Glutamatergic neuron (in vitro differentiated cells): ENCODE data around the gene COG2. TPM values are rescaled to one million over a fixed set of nuclear protein-coding genes. Genes with fewer than 3 reads are reported as not detected.

Source experiments
- DNase-seq: peaks from one replicate; pipeline ENCODE4 v3.0.0; 2022
- H3K27ac Mint-ChIP-seq: one replicate; pipeline ENCODE4 v1.8.0; 2020; ENCODE audit warnings: mild to moderate bottlenecking, mixed read lengths, inconsistent platforms; ENCODE audit not compliant: unreplicated experiment
- H3K27me3 Mint-ChIP-seq: one replicate; pipeline ENCODE4 v1.8.0; 2020; ENCODE audit warnings: mild to moderate bottlenecking, moderate library complexity, mixed read lengths, inconsistent platforms; ENCODE audit not compliant: unreplicated experiment
- H3K36me3 Mint-ChIP-seq: one replicate; pipeline ENCODE4 v1.8.0; 2020; ENCODE audit warnings: mild to moderate bottlenecking, mixed read lengths, inconsistent platforms; ENCODE audit not compliant: unreplicated experiment
- H3K4me1 Mint-ChIP-seq: one replicate; pipeline ENCODE4 v1.8.0; 2020; ENCODE audit warnings: mild to moderate bottlenecking, low read depth, mixed read lengths, inconsistent platforms; ENCODE audit not compliant: unreplicated experiment
- H3K4me3 Mint-ChIP-seq: one replicate; pipeline ENCODE4 v1.8.0; 2020; ENCODE audit warnings: mild to moderate bottlenecking, mixed read lengths, inconsistent platforms; ENCODE audit not compliant: unreplicated experiment
- H3K9me3 Mint-ChIP-seq: one replicate; pipeline ENCODE4 v1.8.0; 2020; ENCODE audit warnings: mild to moderate bottlenecking, moderate library complexity, mixed read lengths, inconsistent platforms; ENCODE audit not compliant: unreplicated experiment
- total RNA-seq: library from RNA; stranded (reverse); fragmentation: NEBNext Ultra II Directional; extraction: Animal tissue kit (Norgen Biotek cat#: 25700); gene quantifications from one replicate; pipeline ENCODE4 v1.2.1, GENCODE V29; 2021; ENCODE audit not compliant: unreplicated experiment
- TF ChIP-seq, protein P1 (sequence below): fragments of 200-600 bp; sonication (generic); IDR thresholded peaks from one replicate; pipeline ENCODE4 v1.5.0; 2021; ENCODE audit not compliant: partially characterized antibody, unreplicated experiment

Gene COG2
- total RNA-seq, 1 donor from 2014 or later, result 29.0 TPM

DNA sequence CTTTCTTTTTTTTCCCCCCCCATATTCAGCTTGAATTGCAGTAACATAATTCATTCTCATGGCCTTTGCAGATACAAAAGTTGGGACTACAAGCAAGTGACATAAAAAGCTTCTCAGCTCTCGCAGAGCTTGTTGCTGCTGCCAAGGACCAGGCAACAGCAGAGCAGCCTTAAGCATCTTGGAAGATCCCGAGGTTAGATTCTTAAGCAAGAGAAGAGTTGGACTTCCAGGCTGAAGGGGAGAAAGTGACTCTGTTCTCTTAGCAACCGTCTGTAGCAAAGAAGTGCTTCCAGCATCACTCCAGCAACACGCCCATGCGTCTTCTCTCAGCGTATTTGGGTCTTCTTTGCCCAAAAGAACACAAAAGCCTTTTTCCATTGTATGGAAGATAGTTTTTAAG is 50.9 kb downstream of the COG2 start:
- Mint-ChIP-seq H3K27me3 (peaks cover 4% of the 10 kb centered on the region), H3K27ac (no peak overlapping the region), H3K36me3 (no peaks in the 10 kb centered on the region), H3K9me3 (peaks cover 4% of the 10 kb centered on the region), H3K4me1 (peaks cover 1% of the 10 kb centered on the region), H3K4me3 (no peak overlapping the region)
- no peak for DNase-seq
- TF ChIP-seq, protein P1, sequence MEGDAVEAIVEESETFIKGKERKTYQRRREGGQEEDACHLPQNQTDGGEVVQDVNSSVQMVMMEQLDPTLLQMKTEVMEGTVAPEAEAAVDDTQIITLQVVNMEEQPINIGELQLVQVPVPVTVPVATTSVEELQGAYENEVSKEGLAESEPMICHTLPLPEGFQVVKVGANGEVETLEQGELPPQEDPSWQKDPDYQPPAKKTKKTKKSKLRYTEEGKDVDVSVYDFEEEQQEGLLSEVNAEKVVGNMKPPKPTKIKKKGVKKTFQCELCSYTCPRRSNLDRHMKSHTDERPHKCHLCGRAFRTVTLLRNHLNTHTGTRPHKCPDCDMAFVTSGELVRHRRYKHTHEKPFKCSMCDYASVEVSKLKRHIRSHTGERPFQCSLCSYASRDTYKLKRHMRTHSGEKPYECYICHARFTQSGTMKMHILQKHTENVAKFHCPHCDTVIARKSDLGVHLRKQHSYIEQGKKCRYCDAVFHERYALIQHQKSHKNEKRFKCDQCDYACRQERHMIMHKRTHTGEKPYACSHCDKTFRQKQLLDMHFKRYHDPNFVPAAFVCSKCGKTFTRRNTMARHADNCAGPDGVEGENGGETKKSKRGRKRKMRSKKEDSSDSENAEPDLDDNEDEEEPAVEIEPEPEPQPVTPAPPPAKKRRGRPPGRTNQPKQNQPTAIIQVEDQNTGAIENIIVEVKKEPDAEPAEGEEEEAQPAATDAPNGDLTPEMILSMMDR, result no peak

DNA sequence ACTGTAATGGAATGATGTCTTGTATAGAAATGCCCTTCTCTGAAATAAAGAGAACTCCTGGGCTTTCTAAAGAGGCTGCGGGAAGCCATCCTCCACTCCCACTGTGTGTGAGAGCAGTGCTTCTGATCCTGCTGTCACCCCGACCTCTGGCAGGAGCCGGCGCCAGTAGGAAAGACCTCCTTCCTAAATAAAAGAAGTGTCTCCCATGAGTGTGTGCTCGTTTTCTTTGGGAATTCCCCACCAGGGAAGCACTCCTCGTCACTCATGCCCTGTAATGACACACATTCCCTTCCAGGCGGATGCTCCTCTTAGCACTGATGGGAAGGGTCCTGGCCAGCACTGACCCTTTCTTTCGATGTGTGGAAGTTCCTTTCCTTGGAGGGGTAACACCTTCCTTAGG is 51.5 kb downstream of the COG2 start:
- TF ChIP-seq, protein P1, result no peak
- no peaks in the 10 kb centered on the region for H3K36me3 Mint-ChIP-seq
- no peak overlapping the region for H3K4me3 Mint-ChIP-seq
- no peak overlapping the region for H3K27ac Mint-ChIP-seq
- peaks cover 4% of the 10 kb centered on the region for H3K27me3 Mint-ChIP-seq
- H3K4me1 Mint-ChIP-seq, result peaks cover 1% of the 10 kb centered on the region
- H3K9me3 Mint-ChIP-seq, result peaks cover 4% of the 10 kb centered on the region
- DNase-seq, result no peak

DNA sequence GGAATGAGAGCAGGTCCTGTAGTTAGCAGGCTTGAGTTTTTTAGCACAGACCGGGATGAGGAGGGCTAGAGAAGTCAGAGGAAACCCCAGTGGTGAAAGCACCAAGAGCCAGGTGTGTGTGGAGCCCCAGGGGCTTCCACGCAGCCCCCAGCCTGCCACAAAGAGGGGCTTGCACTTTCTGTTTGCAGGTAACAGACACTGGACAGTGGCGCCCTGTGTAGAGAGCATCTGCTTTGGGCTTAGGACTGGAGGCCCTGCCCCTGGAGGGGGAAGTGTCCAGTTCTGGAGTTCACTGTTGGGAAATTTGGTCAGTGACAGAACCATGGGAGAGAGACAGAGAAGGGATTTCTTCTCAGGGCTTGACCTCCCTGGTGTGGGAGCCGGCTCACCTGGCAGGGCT is 52.2 kb downstream of the COG2 start:
- peaks cover 1% of the 10 kb centered on the region for H3K4me1 Mint-ChIP-seq
- H3K27me3 Mint-ChIP-seq, result peaks cover 4% of the 10 kb centered on the region
- H3K36me3 Mint-ChIP-seq, result no peaks in the 10 kb centered on the region

DNA sequence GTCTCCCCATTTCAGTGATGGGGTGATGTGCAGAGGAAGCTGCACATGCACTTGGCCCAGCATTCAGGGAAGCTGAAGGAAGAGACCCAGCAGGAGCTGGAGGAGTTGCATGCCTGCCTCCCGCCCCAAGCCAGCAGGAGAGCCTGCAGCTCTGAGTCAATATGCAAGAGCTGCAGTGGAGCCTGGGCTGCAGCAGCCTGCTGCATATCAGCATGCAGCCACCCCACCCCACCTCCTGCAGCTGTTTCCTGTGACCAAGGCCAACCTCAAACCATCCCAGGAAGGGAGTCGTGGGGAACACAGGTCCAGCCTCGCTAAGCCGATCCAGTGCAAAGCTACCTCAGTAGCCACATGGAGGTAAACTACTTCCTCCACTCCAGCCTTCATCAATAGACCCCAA is 52.7 kb downstream of the COG2 start:
- Mint-ChIP-seq H3K4me3 (no peak overlapping the region), H3K27me3 (peaks cover 4% of the 10 kb centered on the region), H3K9me3 (peaks cover 7% of the 10 kb centered on the region), H3K27ac (no peak overlapping the region), H3K4me1 (peaks cover 1% of the 10 kb centered on the region), H3K36me3 (no peaks in the 10 kb centered on the region)
- TF ChIP-seq, protein P1, result no peak
- DNase-seq, result no peak

More for the DNA sequence above, 52.2 kb downstream of the COG2 start:
- Mint-ChIP-seq H3K4me3 (no peak overlapping the region), H3K27ac (no peak overlapping the region), H3K9me3 (peaks cover 7% of the 10 kb centered on the region)
- DNase-seq, result no peak
- TF ChIP-seq, protein P1, result no peak

DNA sequence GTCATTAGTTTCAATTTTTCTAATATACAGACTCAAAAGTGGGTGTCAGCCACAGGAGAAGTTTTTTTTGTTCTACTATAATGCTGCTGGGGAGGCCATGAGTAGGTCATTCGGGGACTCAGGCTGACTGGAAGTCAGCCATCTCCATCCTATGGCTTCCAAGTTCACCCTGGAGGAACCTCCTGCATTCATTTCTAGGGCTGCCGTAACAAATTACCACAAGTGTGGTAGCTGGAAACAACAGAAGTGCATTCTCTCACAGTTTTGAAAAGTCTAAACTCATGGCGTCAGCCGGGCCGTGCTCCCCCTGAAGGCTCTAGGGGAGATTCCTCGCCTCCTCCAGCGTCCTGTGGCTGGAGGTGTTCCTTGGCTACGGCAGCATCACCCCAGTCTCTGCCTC is 53.9 kb downstream of the COG2 start:
- no peak overlapping the region for H3K27ac Mint-ChIP-seq
- peaks cover 7% of the 10 kb centered on the region for H3K9me3 Mint-ChIP-seq
- DNase-seq, result no peak
- TF ChIP-seq, protein P1, result no peak
- H3K4me1 Mint-ChIP-seq, result peaks cover under 1% of the 10 kb centered on the region
- H3K27me3 Mint-ChIP-seq, result peaks cover 4% of the 10 kb centered on the region
- no peak overlapping the region for H3K4me3 Mint-ChIP-seq
- no peaks in the 10 kb centered on the region for H3K36me3 Mint-ChIP-seq
